Fibroblast of lung (primary cell): Measurements from ENCODE around the gene EPHA5. TPM values are rescaled to one million over a fixed set of nuclear protein-coding genes. Genes with fewer than 3 reads are reported as not detected.

Experiments used
- DNase-seq, 2 donors: peaks; one replicate each; pipeline versions ENCODE4 v3.0.0 to v3.0.0-alpha.2; 2010; ENCODE audit warnings: low read depth in 2 of 2
- H2AFZ ChIP-seq: 2 replicates; pipeline ENCODE4 v1.5.1; 2012; ENCODE audit warnings: low read length, control low read depth, inconsistent platforms
- H3K27ac ChIP-seq: 2 replicates; pipeline ENCODE4 v1.5.1; 2011; ENCODE audit warnings: low read length, control low read depth; ENCODE audit not compliant: insufficient read depth
- H3K27me3 ChIP-seq: 2 replicates; pipeline ENCODE4 v1.5.1; 2011; ENCODE audit warnings: mild to moderate bottlenecking, low read length; ENCODE audit not compliant: control insufficient read depth, insufficient read depth
- H3K36me3 ChIP-seq: 2 replicates; pipeline ENCODE4 v1.5.1; 2011; ENCODE audit warnings: low read length; ENCODE audit not compliant: control insufficient read depth, insufficient read depth
- H3K4me1 ChIP-seq: 2 replicates; pipeline ENCODE4 v1.5.1; 2011; ENCODE audit warnings: low read length; ENCODE audit not compliant: control insufficient read depth, insufficient read depth; ENCODE audit errors: extremely low read depth
- H3K4me2 ChIP-seq: 2 replicates; pipeline ENCODE4 v1.5.1; 2011; ENCODE audit warnings: low read length, control low read depth; ENCODE audit not compliant: insufficient read depth; ENCODE audit errors: extremely low read depth
- H3K4me3 ChIP-seq, 4 experiments: fragments of 200-600 bp in 1 of 4; sonication (generic) in 1 of 4; replicated peaks in 1 of 4; 2 replicates each; pipeline ENCODE4 v1.5.1; 2011 to 2016; ENCODE audit warnings: low read length in 4 of 4, low read depth in 3 of 4, mild to moderate bottlenecking in 3 of 4, control low read depth in 2 of 4, inconsistent platforms in 1 of 4, mixed read lengths in 1 of 4; ENCODE audit not compliant: insufficient read depth in 1 of 4; ENCODE audit errors: control extremely low read depth in 1 of 4
- H3K79me2 ChIP-seq: 2 replicates; pipeline ENCODE4 v1.5.1; 2012; ENCODE audit warnings: mild to moderate bottlenecking, low read length, inconsistent platforms; ENCODE audit not compliant: control insufficient read depth, insufficient read depth
- H3K9ac ChIP-seq: 2 replicates; pipeline ENCODE4 v1.5.1; 2011; ENCODE audit warnings: mild to moderate bottlenecking, low read length, control low read depth; ENCODE audit not compliant: insufficient read depth
- H3K9me3 ChIP-seq: 2 replicates; pipeline ENCODE4 v1.5.1; 2012; ENCODE audit warnings: low read depth, low read length; ENCODE audit not compliant: control insufficient read depth, insufficient read depth
- H4K20me1 ChIP-seq: 2 replicates; pipeline ENCODE4 v1.5.1; 2011; ENCODE audit warnings: low read length; ENCODE audit not compliant: control insufficient read depth, insufficient read depth; ENCODE audit errors: extremely low read depth
- EZH2 ChIP-seq: IDR thresholded peaks from 2 replicates; pipeline ENCODE4 v1.5.1; 2012; ENCODE audit warnings: low read length, control low read depth, mild to moderate bottlenecking; ENCODE audit errors: missing control alignments
- polyA plus RNA-seq, 2 donors: library from polyadenylated mRNA; depleted of rRNA in 1 of 2; stranded (reverse) in 1 of 2; unstranded in 1 of 2; fragments of >200 nt; gene quantifications; 2 replicates each; pipeline ENCODE4 v1.2.1, GENCODE V29; 2011 to 2012; ENCODE audit warnings: missing spikeins in 1 of 2
- total RNA-seq: library from RNA; depleted of rRNA; stranded (reverse); fragments of >200 nt; gene quantifications from 2 replicates; pipeline ENCODE4 v1.2.1, GENCODE V29; 2014
- TF ChIP-seq, protein P1 (sequence below), 2 donors: IDR thresholded peaks in 1 of 2; conservative IDR thresholded peaks in 1 of 2; 1 replicate in 1 of 2; 2 replicates in 1 of 2; pipeline ENCODE4 v1.5.1; 2011 to 2012; ENCODE audit warnings: low read length in 2 of 2, control low read depth in 1 of 2, inconsistent platforms in 1 of 2, low read depth in 1 of 2, mild to moderate bottlenecking in 1 of 2

EPHA5 gene
- total and polyA plus RNA-seq, 2 donors (not counting 1 experiment from before 2014, with no cell fraction given), result under 0.01 to 0.16 TPM

DNA sequence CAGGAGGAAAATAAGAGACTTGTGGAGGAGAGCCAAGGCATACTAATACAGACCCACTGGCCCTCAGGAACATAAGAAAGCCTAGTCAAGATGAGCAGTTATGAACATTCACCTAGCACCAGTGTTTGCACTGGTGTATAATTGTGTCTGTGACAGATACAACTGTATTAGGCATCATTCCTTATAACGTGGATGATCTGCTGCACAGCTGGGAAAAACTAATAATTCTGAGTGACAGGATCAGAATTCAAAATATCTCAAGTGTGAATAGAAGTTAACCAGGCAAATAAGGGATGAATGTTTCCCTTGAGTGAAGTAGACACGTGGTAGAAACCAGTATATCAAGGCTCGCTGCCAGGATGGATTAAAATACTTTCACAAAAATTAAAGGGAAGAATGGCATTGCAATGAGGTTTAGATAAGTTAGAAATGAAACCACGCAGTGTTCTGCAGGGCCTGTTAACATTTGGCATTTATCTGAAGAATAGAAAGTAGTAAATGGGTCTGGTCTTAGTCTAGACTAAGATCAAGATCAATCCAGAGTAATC, 325.9 kb downstream of the EPHA5 start:
- H3K9ac ChIP-seq, result no peak overlapping the region
- H3K27ac ChIP-seq, result no peak overlapping the region
- H3K79me2 ChIP-seq, result no peaks in the 10 kb centered on the region
- TF ChIP-seq EZH2, result no peak
- TF ChIP-seq, protein P1, sequence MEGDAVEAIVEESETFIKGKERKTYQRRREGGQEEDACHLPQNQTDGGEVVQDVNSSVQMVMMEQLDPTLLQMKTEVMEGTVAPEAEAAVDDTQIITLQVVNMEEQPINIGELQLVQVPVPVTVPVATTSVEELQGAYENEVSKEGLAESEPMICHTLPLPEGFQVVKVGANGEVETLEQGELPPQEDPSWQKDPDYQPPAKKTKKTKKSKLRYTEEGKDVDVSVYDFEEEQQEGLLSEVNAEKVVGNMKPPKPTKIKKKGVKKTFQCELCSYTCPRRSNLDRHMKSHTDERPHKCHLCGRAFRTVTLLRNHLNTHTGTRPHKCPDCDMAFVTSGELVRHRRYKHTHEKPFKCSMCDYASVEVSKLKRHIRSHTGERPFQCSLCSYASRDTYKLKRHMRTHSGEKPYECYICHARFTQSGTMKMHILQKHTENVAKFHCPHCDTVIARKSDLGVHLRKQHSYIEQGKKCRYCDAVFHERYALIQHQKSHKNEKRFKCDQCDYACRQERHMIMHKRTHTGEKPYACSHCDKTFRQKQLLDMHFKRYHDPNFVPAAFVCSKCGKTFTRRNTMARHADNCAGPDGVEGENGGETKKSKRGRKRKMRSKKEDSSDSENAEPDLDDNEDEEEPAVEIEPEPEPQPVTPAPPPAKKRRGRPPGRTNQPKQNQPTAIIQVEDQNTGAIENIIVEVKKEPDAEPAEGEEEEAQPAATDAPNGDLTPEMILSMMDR (conservative IDR thresholded peaks at IDR 0.05 in 1 of 2, IDR thresholded peaks at IDR 0.05 in 1 of 2; ENCODE audit: low read depth in 1 of 2, low read length in 2 of 2), result no peak
- no peaks in the 10 kb centered on the region for H3K36me3 ChIP-seq
- DNase-seq, result peak in 1 of 2 donors; percentile 36
- H3K27me3 ChIP-seq, result no peaks in the 10 kb centered on the region
- no peak overlapping the region for H3K4me2 ChIP-seq
- H4K20me1 ChIP-seq, result no peaks in the 10 kb centered on the region
- H3K4me1 ChIP-seq, result no peaks in the 10 kb centered on the region
- no peaks in the 10 kb centered on the region for H3K9me3 ChIP-seq
- no peak overlapping the region for H3K4me3 ChIP-seq
- H2AFZ ChIP-seq, result no peak overlapping the region

GRCh38 chr4:65343342-65343741, 326.9 kb downstream of the EPHA5 start:
- Histone ChIP-seq H3K36me3 (no peaks in the 10 kb centered on the region), H3K9ac (no peak overlapping the region), H3K4me1 (no peaks in the 10 kb centered on the region), H4K20me1 (no peaks in the 10 kb centered on the region), H3K27me3 (no peaks in the 10 kb centered on the region), H3K4me2 (no peak overlapping the region), H3K27ac (no peak overlapping the region), H2AFZ (no peak overlapping the region), H3K4me3 (no peak overlapping the region), H3K79me2 (no peaks in the 10 kb centered on the region), H3K9me3 (no peaks in the 10 kb centered on the region)
- no peak for TF ChIP-seq EZH2
- TF ChIP-seq, protein P1 (conservative IDR thresholded peaks at IDR 0.05 in 1 of 2, IDR thresholded peaks at IDR 0.05 in 1 of 2; ENCODE audit: low read depth in 1 of 2, low read length in 2 of 2), result no peak
- no peak for DNase-seq

GRCh38 chr4:65341557-65341956, 328.7 kb downstream of the EPHA5 start:
- H3K79me2 ChIP-seq, result no peaks in the 10 kb centered on the region
- H3K9ac ChIP-seq, result no peak overlapping the region
- H3K27ac ChIP-seq, result no peak overlapping the region
- DNase-seq, result no peak
- no peaks in the 10 kb centered on the region for H3K27me3 ChIP-seq
- no peak overlapping the region for H2AFZ ChIP-seq
- no peak for TF ChIP-seq EZH2
- TF ChIP-seq, protein P1 (conservative IDR thresholded peaks at IDR 0.05 in 1 of 2, IDR thresholded peaks at IDR 0.05 in 1 of 2; ENCODE audit: low read depth in 1 of 2, low read length in 2 of 2), result no peak
- no peak overlapping the region for H3K4me2 ChIP-seq
- no peaks in the 10 kb centered on the region for H3K9me3 ChIP-seq
- no peaks in the 10 kb centered on the region for H3K4me1 ChIP-seq
- H3K4me3 ChIP-seq, result no peak overlapping the region
- H3K36me3 ChIP-seq, result no peaks in the 10 kb centered on the region
- no peaks in the 10 kb centered on the region for H4K20me1 ChIP-seq
